Naive B cell (primary cell): ENCODE data around the gene RHOV. TPM values are rescaled to one million over a fixed set of nuclear protein-coding genes. Genes with fewer than 3 reads are reported as not detected.

Source experiments
- ATAC-seq, 2 donors: fragments of 150-1000 bp; cut with Tn5 transposase; 2 replicates each; pipeline ENCODE4 v1.10.0; 2021; ENCODE audit warnings: low read depth in 2 of 2, mild to moderate bottlenecking in 2 of 2, moderate library complexity in 2 of 2
- DNase-seq: peaks from one replicate; pipeline ENCODE4 v3.0.0; 2022
- H3K27ac Mint-ChIP-seq, 6 donors: one replicate each; pipeline ENCODE4 v1.8.0; 2020 to 2022; ENCODE audit warnings: mild to moderate bottlenecking in 6 of 6, mixed read lengths in 6 of 6, moderate library complexity in 5 of 6, inconsistent platforms in 2 of 6
- H3K27me3 Mint-ChIP-seq, 3 donors: one replicate each; pipeline ENCODE4 v1.8.0; 2021 to 2022; ENCODE audit warnings: mixed read lengths in 3 of 3, mild to moderate bottlenecking in 1 of 3
- H3K36me3 Mint-ChIP-seq, 2 donors: one replicate each; pipeline ENCODE4 v1.8.0; 2020 to 2022; ENCODE audit warnings: mixed read lengths in 2 of 2, inconsistent platforms in 1 of 2, mild to moderate bottlenecking in 1 of 2
- H3K4me1 Mint-ChIP-seq, 3 donors: one replicate each; pipeline ENCODE4 v1.8.0; 2020 to 2022; ENCODE audit warnings: mixed read lengths in 3 of 3, inconsistent platforms in 1 of 3, mild to moderate bottlenecking in 1 of 3, moderate library complexity in 1 of 3
- H3K4me3 Mint-ChIP-seq, 8 donors: one replicate each; pipeline ENCODE4 v1.8.0; 2020 to 2022; ENCODE audit warnings: mild to moderate bottlenecking in 8 of 8, mixed read lengths in 8 of 8, moderate library complexity in 8 of 8, inconsistent platforms in 2 of 8
- H3K9me3 Mint-ChIP-seq, 7 donors: one replicate each; pipeline ENCODE4 v1.8.0; 2020 to 2022; ENCODE audit warnings: mixed read lengths in 7 of 7, mild to moderate bottlenecking in 5 of 7, inconsistent platforms in 2 of 7, moderate library complexity in 1 of 7
- polyA plus RNA-seq, 6 donors: library from polyadenylated mRNA; unstranded; fragments of 300-500 nt; fragmentation: Illumina TruSeq; gene quantifications; one replicate each; pipeline ENCODE4 v1.2.3, GENCODE V29; 2021; ENCODE audit warnings: low read depth in 6 of 6

Gene RHOV
- polyA plus RNA-seq, 6 donors from 2014 or later = not detected

- H3K9me3 Mint-ChIP-seq = no peaks in the 10 kb centered on the region
- no peaks in the 10 kb centered on the region for H3K27me3 Mint-ChIP-seq
- H3K36me3 Mint-ChIP-seq = no peaks in the 10 kb centered on the region
- no peak overlapping the region for H3K4me3 Mint-ChIP-seq
- DNase-seq (no peak), ATAC-seq (no peak)
- no peak overlapping the region for H3K27ac Mint-ChIP-seq
- peaks cover 6 to 21% (median 18%) of the 10 kb centered on the region in 3 donors for H3K4me1 Mint-ChIP-seq
Observed at GRCh38 chr15:40911693-40912092, 37.7 kb upstream of the RHOV start.

- ATAC-seq (no peak), DNase-seq (no peak)
- no peaks in the 10 kb centered on the region for H3K36me3 Mint-ChIP-seq
- H3K9me3 Mint-ChIP-seq = no peaks in the 10 kb centered on the region
- peak overlapping the region in 1 of 8 donors; percentile 53 for H3K4me3 Mint-ChIP-seq
- H3K27ac Mint-ChIP-seq = no peak overlapping the region
- no peaks in the 10 kb centered on the region for H3K27me3 Mint-ChIP-seq
- H3K4me1 Mint-ChIP-seq = peaks cover 6 to 24% (median 18%) of the 10 kb centered on the region in 3 donors
Observed at GRCh38 chr15:40911141-40911540, 37.1 kb upstream of the RHOV start.

- Mint-ChIP-seq H3K27ac (peak overlapping the region in 3 of 6 donors; percentile 44 to 96 (median 62)), H3K4me3 (peak overlapping the region in 3 of 8 donors; percentile 5 to 87 (median 59)), H3K9me3 (no peaks in the 10 kb centered on the region), H3K27me3 (no peaks in the 10 kb centered on the region), H3K4me1 (peaks cover 13 to 34% (median 30%) of the 10 kb centered on the region in 3 donors), H3K36me3 (no peaks in the 10 kb centered on the region)
- no peak for ATAC-seq
- no peak for DNase-seq
Observed at GRCh38 chr15:40909662-40910630, 35.9 kb upstream of the RHOV start.

- Mint-ChIP-seq H3K27me3 (no peaks in the 10 kb centered on the region), H3K4me3 (peak overlapping the region; percentile 62 to 95 (median 88)), H3K27ac (peak overlapping the region in 4 of 6 donors; percentile 30 to 96 (median 94)), H3K9me3 (no peaks in the 10 kb centered on the region), H3K36me3 (peaks cover 0 to 3% of the 10 kb centered on the region in 2 donors), H3K4me1 (peaks cover 29 to 52% (median 44%) of the 10 kb centered on the region in 3 donors)
- DNase-seq (no peak), ATAC-seq (no peak)
Observed at GRCh38 chr15:40908095-40908494, 34.1 kb upstream of the RHOV start.

- Mint-ChIP-seq H3K27me3 (no peaks in the 10 kb centered on the region), H3K27ac (peak overlapping the region; percentile 87 to 98 (median 96)), H3K4me1 (peaks cover 37 to 61% (median 52%) of the 10 kb centered on the region in 3 donors), H3K9me3 (no peaks in the 10 kb centered on the region), H3K36me3 (peaks cover 0 to 3% of the 10 kb centered on the region in 2 donors), H3K4me3 (peak overlapping the region; percentile 85 to 95 (median 90))
- ATAC-seq = peak; percentile 26 to 31
- DNase-seq = peak; percentile 61
Observed at GRCh38 chr15:40906991-40907802, 33.2 kb upstream of the RHOV start.

- peak overlapping the region; percentile 85 to 95 (median 90) for H3K4me3 Mint-ChIP-seq
- DNase-seq (peak; percentile 94), ATAC-seq (peak; percentile 77 to 82)
- peaks cover 38 to 62% (median 52%) of the 10 kb centered on the region in 3 donors for H3K4me1 Mint-ChIP-seq
- H3K27ac Mint-ChIP-seq = peak overlapping the region; percentile 94 to 98 (median 96)
- no peaks in the 10 kb centered on the region for H3K9me3 Mint-ChIP-seq
- no peaks in the 10 kb centered on the region for H3K27me3 Mint-ChIP-seq
- H3K36me3 Mint-ChIP-seq = peaks cover 0 to 3% of the 10 kb centered on the region in 2 donors
Observed at GRCh38 chr15:40906091-40906990, 32.3 kb upstream of the RHOV start.

GRCh38 chr15:40904552-40905201 lies 30.6 kb upstream of the RHOV start:
- DNase-seq = no peak
- Mint-ChIP-seq H3K36me3 (peaks cover 0 to 3% of the 10 kb centered on the region in 2 donors), H3K27ac (peak overlapping the region in 5 of 6 donors; percentile 41 to 96 (median 96)), H3K27me3 (no peaks in the 10 kb centered on the region), H3K4me3 (peak overlapping the region in 3 of 8 donors; percentile 30 to 86 (median 34)), H3K9me3 (no peaks in the 10 kb centered on the region), H3K4me1 (peaks cover 41 to 63% (median 57%) of the 10 kb centered on the region in 3 donors)
- no peak for ATAC-seq

GRCh38 chr15:40902605-40903561 lies 28.8 kb upstream of the RHOV start:
- ATAC-seq (no peak), DNase-seq (peak; percentile 43)
- H3K9me3 Mint-ChIP-seq = no peaks in the 10 kb centered on the region
- peak overlapping the region in 4 of 6 donors; percentile 51 to 96 (median 85) for H3K27ac Mint-ChIP-seq
- peak overlapping the region in 7 of 8 donors; percentile 21 to 86 (median 59) for H3K4me3 Mint-ChIP-seq
- H3K27me3 Mint-ChIP-seq = no peaks in the 10 kb centered on the region
- peaks cover 0 to 3% of the 10 kb centered on the region in 2 donors for H3K36me3 Mint-ChIP-seq
- peaks cover 41 to 58% (median 54%) of the 10 kb centered on the region in 3 donors for H3K4me1 Mint-ChIP-seq

- Mint-ChIP-seq H3K9me3 (no peaks in the 10 kb centered on the region), H3K4me1 (peaks cover 40 to 49% (median 44%) of the 10 kb centered on the region in 3 donors), H3K36me3 (peaks cover 0 to 3% of the 10 kb centered on the region in 2 donors), H3K4me3 (no peak overlapping the region), H3K27me3 (no peaks in the 10 kb centered on the region), H3K27ac (peak overlapping the region in 4 of 6 donors; percentile 75 to 92 (median 86))
- no peak for ATAC-seq
- no peak for DNase-seq
Observed at GRCh38 chr15:40901053-40901443, 27.0 kb upstream of the RHOV start.

- H3K36me3 Mint-ChIP-seq = peaks cover 0 to 3% of the 10 kb centered on the region in 2 donors
- peaks cover 38 to 49% (median 39%) of the 10 kb centered on the region in 3 donors for H3K4me1 Mint-ChIP-seq
- H3K27ac Mint-ChIP-seq = peak overlapping the region in 3 of 6 donors; percentile 75 to 92 (median 91)
Observed at GRCh38 chr15:40900256-40901052, 26.4 kb upstream of the RHOV start.

More at GRCh38 chr15:40900256-40901052, 26.4 kb upstream of the RHOV start:
- DNase-seq = no peak
- ATAC-seq = no peak
- no peaks in the 10 kb centered on the region for H3K9me3 Mint-ChIP-seq
- peak overlapping the region in 1 of 8 donors; percentile 54 for H3K4me3 Mint-ChIP-seq
- no peaks in the 10 kb centered on the region for H3K27me3 Mint-ChIP-seq
